GM19035 (cell line): ENCODE results near the gene SLC30A3.

Source experiments
- ATAC-seq: cut with Tn5 transposase; IDR thresholded peaks from one replicate; pipeline ENCODE4 v1.9.1; 2021; ENCODE audit not compliant: unreplicated experiment

Gene SLC30A3

GRCh38 chr2:27208486-27209050, 54.3 kb downstream of the SLC30A3 start:
- ATAC-seq, result no peak

- no peak for ATAC-seq
Measured at GRCh38 chr2:27206346-27206745, 56.5 kb downstream of the SLC30A3 start.

GRCh38 chr2:27205206-27205605, 57.6 kb downstream of the SLC30A3 start:
- ATAC-seq, result no peak

DNA sequence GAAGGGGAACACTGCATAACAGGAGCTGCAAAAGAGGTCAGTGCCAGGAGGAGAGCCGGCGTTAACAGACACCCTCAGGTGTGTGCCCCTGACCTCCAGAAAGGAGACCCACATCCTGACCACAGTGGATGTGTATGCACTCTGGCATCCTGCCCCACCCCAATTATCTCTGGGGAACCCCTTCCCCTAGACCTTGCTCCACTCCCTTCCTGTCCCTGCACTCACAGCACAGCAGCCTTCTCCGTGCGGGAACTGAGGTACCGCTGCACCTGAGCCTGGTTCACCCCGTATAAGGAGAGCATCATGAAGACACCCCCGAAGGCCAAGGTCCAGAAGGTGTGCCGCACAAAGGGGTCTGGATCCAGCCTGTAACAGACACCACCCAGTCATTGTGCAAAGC, 58.3 kb downstream of the SLC30A3 start:
- ATAC-seq, result no peak

DNA sequence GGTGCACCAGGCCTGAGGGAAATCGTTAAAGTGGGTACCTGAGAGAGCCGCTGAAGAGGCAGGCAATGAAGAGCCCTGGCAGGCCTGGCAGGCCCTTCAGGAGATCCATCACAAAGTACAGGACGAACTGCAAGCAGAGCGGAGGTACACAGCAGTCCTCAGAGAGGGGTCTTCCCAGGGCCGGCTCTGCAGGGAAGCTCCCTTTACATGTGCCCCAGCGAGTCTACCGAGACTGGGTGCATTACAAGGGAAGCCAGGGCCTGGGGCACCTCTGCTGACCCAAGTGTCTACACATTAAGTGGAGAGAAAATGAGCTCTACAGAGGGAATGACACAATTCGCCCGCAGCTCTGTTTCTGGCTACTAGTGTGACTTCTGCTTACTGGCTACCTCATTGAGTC, 59.1 kb downstream of the SLC30A3 start:
- no peak for ATAC-seq
